Left hindlimb (tissue), 1 donor: ENCODE measurements around the gene SRRM4.
A peak's percentile ranks its signal among the peaks of the same experiment; 100 is the strongest.
"Not testable (repeated sequence)": the region's sequence is repeated elsewhere in the genome, so short reads cannot be mapped to it uniquely, and the experiment has no call there.

Experiments
- DNase-seq: peaks from one replicate; pipeline ENCODE4 v3.0.0-alpha.2; 2018

SRRM4 gene

GRCh38 chr12:118981285-118982211 is at the start of gene SRRM4:
Gene SRRM4 (plus strand): TSS chr12:118981541. CDS start chr12:118981883, 342 bp downstream.
- DNase-seq, result peak; percentile 52

- DNase-seq, result no peak
These were observed 35.1 kb upstream of the SRRM4 start for GRCh38 chr12:118946256-118946655.

- DNase-seq, result no peak
These were observed 22.8 kb upstream of the SRRM4 start for GRCh38 chr12:118958520-118958919.

- no peak for DNase-seq
These were observed 22.0 kb upstream of the SRRM4 start for GRCh38 chr12:118959348-118959747.

- no peak for DNase-seq
These were observed 21.3 kb upstream of the SRRM4 start for GRCh38 chr12:118959985-118960560.

GRCh38 chr12:118960865-118961264 is 20.5 kb upstream of the SRRM4 start:
- no peak for DNase-seq

GRCh38 chr12:118964988-118965387 is 16.4 kb upstream of the SRRM4 start:
- no peak for DNase-seq

GRCh38 chr12:118970856-118971255 is 10.5 kb upstream of the SRRM4 start:
- no peak for DNase-seq

- DNase-seq, result no peak
These were observed 8.4 kb upstream of the SRRM4 start for GRCh38 chr12:118972982-118973381.

GRCh38 chr12:118979763-118980406 is 1.5 kb upstream of the SRRM4 start:
- no peak for DNase-seq

GRCh38 chr12:118980407-118981014 is 830 bp upstream of the SRRM4 start:
- no peak for DNase-seq

GRCh38 chr12:118982302-118982701 is 961 bp downstream of the SRRM4 start:
- no peak for DNase-seq

- DNase-seq, result no peak
These were observed 1.8 kb downstream of the SRRM4 start for GRCh38 chr12:118982984-118983761.

- DNase-seq, result no peak
These were observed 3.0 kb downstream of the SRRM4 start for GRCh38 chr12:118984161-118984943.

GRCh38 chr12:118986050-118986449 is 4.7 kb downstream of the SRRM4 start:
- no peak for DNase-seq

- DNase-seq, result no peak
These were observed 17.8 kb downstream of the SRRM4 start for GRCh38 chr12:118999107-118999506.

GRCh38 chr12:119005085-119005484 is 23.7 kb downstream of the SRRM4 start:
- DNase-seq, result no peak

- DNase-seq, result peak; percentile 34
These were observed 24.6 kb downstream of the SRRM4 start for GRCh38 chr12:119005913-119006312.

- peak; percentile 62 for DNase-seq
These were observed 25.4 kb downstream of the SRRM4 start for GRCh38 chr12:119006746-119007145.

- DNase-seq, result not testable (repeated sequence)
These were observed 26.9 kb downstream of the SRRM4 start for GRCh38 chr12:119008273-119008672.

- DNase-seq, result peak; percentile 72
These were observed 27.4 kb downstream of the SRRM4 start for GRCh38 chr12:119008691-119009221.
